ENCODE results near the gene ASRGL1. TPM values are rescaled to one million over a fixed set of nuclear protein-coding genes. Genes with fewer than 3 reads are reported as not detected.
A peak's percentile ranks its signal among the peaks of the same experiment; 100 is the strongest.

ASRGL1 gene
- total RNA-seq, 6 experiments from 2014 or later, result 0.36 to 0.55 (median 0.49) TPM

GRCh38 chr11:62387381-62387780 lies 50.1 kb downstream of the ASRGL1 start:
- peaks cover 29% of the 10 kb centered on the region for H3K27me3 Mint-ChIP-seq (ENCODE audit: insufficient read depth)
- H3K27ac Mint-ChIP-seq, result no peak overlapping the region
- H3K9me3 Mint-ChIP-seq, result no peaks in the 10 kb centered on the region
- no peaks in the 10 kb centered on the region for H3K4me1 Mint-ChIP-seq (ENCODE audit: low read depth)
- no peak overlapping the region for H3K4me3 Mint-ChIP-seq
- no peaks in the 10 kb centered on the region for H3K36me3 Mint-ChIP-seq (ENCODE audit: low read depth)
- TF ChIP-seq CTCF (IDR thresholded peaks at IDR 0.05), result no peak
- no peak for DNase-seq

GRCh38 chr11:62388999-62389398 lies 51.8 kb downstream of the ASRGL1 start:
- Mint-ChIP-seq H3K36me3 (ENCODE audit: low read depth) (no peaks in the 10 kb centered on the region), H3K27ac (no peak overlapping the region), H3K9me3 (no peaks in the 10 kb centered on the region), H3K27me3 (ENCODE audit: insufficient read depth) (peaks cover 31% of the 10 kb centered on the region), H3K4me1 (ENCODE audit: low read depth) (no peaks in the 10 kb centered on the region), H3K4me3 (no peak overlapping the region)
- no peak for DNase-seq
- TF ChIP-seq CTCF (IDR thresholded peaks at IDR 0.05), result no peak

- TF ChIP-seq CTCF (IDR thresholded peaks at IDR 0.05), result no peak
- Mint-ChIP-seq H3K4me3 (no peak overlapping the region), H3K4me1 (ENCODE audit: low read depth) (peaks cover 10% of the 10 kb centered on the region), H3K27me3 (ENCODE audit: insufficient read depth) (peaks cover 29% of the 10 kb centered on the region), H3K36me3 (ENCODE audit: low read depth) (no peaks in the 10 kb centered on the region), H3K9me3 (no peaks in the 10 kb centered on the region), H3K27ac (no peak overlapping the region)
- DNase-seq, result no peak
These were observed 53.0 kb downstream of the ASRGL1 start for GRCh38 chr11:62390237-62390636.

GRCh38 chr11:62390722-62391121 lies 53.5 kb downstream of the ASRGL1 start:
- H3K4me1 Mint-ChIP-seq (ENCODE audit: low read depth), result peaks cover 15% of the 10 kb centered on the region
- peaks cover 27% of the 10 kb centered on the region for H3K27me3 Mint-ChIP-seq (ENCODE audit: insufficient read depth)
- H3K27ac Mint-ChIP-seq, result no peak overlapping the region
- DNase-seq, result no peak
- no peaks in the 10 kb centered on the region for H3K9me3 Mint-ChIP-seq
- no peak for TF ChIP-seq CTCF (IDR thresholded peaks at IDR 0.05)
- H3K36me3 Mint-ChIP-seq (ENCODE audit: low read depth), result no peaks in the 10 kb centered on the region
- H3K4me3 Mint-ChIP-seq, result no peak overlapping the region

GRCh38 chr11:62391642-62392425 lies 54.6 kb downstream of the ASRGL1 start:
- Mint-ChIP-seq H3K9me3 (no peaks in the 10 kb centered on the region), H3K4me3 (no peak overlapping the region), H3K27me3 (ENCODE audit: insufficient read depth) (peaks cover 27% of the 10 kb centered on the region), H3K27ac (no peak overlapping the region), H3K4me1 (ENCODE audit: low read depth) (peaks cover 15% of the 10 kb centered on the region), H3K36me3 (ENCODE audit: low read depth) (no peaks in the 10 kb centered on the region)
- TF ChIP-seq CTCF (IDR thresholded peaks at IDR 0.05), result peak; percentile 39
- DNase-seq, result no peak
